A204.1 (cell line): Measurements from ENCODE around the gene SHBG.
"Not testable (repeated sequence)": the region's sequence is repeated elsewhere in the genome, so short reads cannot be mapped to it uniquely, and the experiment has no call there.

Experiments used
- FAIRE-seq: peaks from 2 replicates; lab custom pipeline; 2012; peaks lifted over from hg19 to GRCh38; lab: Jason Lieb, UNC

SHBG gene

GRCh38 chr17:7611635-7612293 lies 18.2 kb upstream of the SHBG start:
- FAIRE-seq: no peak

GRCh38 chr17:7612294-7612640 lies 17.7 kb upstream of the SHBG start:
- FAIRE-seq: no peak

DNA sequence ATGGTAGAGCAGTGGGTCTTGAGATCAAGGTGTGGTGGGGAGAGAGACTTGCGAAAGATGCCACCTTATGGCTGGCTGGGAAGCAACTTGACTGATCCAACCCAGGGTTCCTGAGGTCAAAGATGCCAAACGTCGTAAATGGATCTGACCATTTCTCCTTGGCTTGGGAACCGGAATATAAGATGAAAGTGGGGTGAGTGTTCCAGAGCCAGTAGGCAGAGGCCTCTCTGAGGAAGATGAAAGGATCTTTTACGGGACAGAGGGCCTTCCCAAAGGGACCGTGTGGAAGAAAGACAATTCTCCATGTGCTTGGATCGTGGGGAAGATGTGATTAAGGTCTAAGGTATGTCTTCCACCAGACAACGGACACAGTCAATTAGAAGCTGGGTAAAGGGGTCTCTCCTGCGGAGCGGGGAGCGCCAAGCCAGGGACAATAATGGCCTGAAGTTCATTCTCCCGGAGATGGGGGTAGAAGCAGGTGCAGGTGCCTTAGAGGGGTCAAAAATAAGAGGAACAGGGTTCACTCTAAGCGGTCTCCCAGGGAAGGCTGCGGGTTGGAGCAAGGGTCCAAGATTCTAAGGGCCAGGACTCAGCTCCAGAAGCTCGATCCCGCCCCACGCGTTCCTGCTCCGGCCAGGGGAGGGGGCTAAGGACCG lies 16.0 kb upstream of the SHBG start:
- no peak for FAIRE-seq

DNA sequence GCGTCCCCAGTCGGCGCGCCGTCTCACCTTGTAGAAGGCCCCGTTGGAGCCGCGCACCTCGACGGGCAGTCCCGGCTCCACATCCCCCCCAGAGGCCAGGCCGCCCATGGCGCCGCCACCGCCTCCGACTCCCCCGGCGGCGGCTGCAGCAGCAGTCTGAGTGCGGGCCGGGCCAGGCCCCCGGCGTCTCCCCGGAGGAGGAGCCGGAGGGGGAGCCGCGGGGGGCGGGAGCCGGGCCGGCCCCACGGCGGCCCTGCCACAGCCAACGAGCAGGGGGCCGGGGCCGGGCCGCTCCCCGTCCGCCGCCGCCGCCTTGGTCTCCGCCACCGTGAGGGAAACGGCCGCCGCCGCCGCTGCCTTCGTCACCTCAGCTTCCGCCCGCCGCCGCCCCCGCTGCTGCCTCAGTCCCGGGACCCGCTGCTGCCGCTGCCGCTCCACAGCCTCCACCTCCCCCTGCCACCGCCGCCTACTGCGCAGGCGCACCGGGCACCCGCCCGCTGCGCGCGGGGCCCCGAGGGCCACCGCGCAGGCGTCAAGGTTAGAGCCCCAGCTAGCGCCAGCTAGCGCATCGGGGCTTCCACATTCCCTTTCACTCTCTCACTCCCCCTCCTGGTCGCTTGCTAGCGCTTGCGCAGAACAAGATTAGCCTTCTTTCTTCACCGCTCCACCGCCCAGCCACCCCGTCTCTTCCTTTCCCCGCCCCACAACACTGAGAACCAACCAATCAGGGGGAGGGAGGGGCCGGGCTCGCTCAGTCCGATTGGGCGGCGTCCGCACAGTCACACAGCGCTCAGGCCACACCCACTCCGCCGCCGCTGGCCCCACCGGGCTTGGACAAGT lies 15.3 kb upstream of the SHBG start, which contains the start of gene FXR2:
TSS of gene FXR2 (minus strand) at position 473 of the 840 bp plus-strand sequence. CDS start at position 108, 365 bp downstream.
- FAIRE-seq: peak; percentile 97

DNA sequence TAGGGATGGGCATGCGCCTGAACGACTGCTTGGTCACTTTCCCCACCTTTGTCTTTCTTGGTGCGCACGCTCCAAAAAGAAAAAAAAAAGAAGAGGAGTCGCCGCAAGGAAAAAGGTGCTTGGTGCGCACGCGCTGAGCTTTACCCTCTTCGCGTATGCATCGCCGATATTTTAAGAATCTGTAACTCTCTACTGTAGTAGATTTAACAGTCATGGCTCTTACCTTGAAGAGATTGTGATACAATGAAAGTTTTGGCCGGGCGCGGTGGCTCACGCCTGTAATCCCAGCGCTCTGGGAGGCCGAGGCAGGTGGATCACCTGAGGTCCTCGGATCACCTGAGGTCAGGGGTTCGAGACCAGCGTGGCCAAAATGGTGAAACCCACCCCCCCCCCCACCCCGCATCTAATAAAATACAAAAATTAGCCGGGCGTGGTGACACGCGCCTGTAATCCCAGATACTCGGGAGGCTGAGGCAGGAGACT lies 14.6 kb upstream of the SHBG start:
- no peak for FAIRE-seq

DNA sequence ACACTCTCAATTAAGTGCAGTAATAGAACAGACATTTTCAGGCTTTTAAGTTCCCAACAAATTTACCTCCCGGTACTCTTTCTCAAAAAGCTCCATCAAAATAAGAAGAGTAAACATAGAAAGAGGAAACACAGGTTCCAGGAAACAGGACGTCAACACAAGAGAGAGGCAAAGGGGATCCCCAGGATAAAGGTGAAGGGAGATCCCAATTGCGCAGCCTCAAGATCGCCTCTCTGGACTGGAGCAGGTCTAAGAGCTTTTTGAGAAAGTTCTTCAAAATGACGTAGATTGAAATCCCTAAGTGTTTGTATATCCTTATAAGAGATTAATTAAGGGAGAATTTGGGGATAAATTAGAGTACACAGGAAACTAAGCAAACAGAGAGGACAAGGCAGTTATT lies 11.3 kb upstream of the SHBG start:
- FAIRE-seq: no peak

GRCh38 chr17:7620835-7621234 lies 9.1 kb upstream of the SHBG start:
- FAIRE-seq: no peak

- no peak for FAIRE-seq
These were observed 6.3 kb upstream of the SHBG start for GRCh38 chr17:7623661-7624060.

GRCh38 chr17:7625749-7626148 lies 4.2 kb upstream of the SHBG start:
- FAIRE-seq: not testable (repeated sequence)

- FAIRE-seq: no peak
These were observed 3.6 kb upstream of the SHBG start for GRCh38 chr17:7626307-7626706.

DNA sequence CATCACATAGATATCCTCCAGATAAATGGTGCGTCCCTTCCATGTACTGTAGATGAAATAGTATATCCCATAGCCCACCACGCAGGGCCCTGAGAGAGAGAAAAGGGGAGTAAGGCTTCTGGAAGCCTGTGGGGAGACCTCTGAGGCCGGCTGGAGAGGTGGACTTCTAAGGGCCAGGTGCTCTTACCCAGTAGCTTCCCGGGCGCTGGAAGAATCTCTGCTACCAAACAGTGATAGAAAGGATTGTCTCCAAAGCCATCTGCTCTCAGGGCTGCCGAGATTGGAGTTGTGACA lies 3.0 kb upstream of the SHBG start:
- no peak for FAIRE-seq

DNA sequence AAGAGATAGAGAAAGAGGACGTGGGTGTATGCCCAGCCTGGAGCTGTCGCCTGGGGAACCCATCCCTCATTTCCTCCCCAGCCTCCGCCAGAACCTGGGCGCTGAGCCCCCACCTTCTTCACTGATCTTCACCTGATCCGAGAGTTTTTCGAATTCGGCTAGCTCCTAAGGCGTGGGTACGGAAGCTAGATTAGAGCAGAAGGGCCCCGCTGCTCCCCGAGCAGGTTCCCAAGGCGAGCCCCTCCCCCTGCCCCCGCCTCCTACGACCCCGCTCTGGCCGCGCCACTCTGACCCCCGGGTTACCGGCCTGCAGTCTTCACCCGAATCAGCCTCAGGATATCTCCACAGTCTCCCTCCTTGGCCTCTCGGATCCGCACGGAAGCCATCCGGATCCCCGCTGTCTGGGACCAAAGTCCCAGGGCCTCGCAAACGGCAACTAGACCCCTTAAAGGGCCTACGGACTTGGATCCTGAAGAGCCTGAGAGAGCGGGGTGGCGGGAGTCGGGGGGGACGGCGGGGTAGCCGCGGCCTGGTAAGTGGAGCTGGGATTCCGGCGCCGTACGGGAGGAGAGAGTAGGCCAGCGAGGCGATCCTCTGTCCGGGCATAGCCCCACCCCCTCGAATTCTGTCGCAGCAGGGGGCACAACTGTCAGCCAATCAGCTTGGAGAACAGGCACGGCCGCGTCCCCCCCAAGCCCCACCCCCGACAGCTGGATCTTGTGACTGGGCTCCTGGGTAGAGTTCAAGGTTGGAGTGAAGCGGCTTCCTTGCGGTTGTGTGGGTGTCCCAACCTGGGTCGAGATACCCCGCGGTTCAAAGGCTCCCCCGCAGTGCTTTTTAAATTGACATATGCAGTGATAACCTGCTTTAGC lies 2.4 kb upstream of the SHBG start, which contains the start of gene SAT2:
TSS of gene SAT2 (minus strand) at position 572 of the 872 bp plus-strand sequence. CDS start at position 386, 186 bp downstream.
- FAIRE-seq: peak; percentile 75

DNA sequence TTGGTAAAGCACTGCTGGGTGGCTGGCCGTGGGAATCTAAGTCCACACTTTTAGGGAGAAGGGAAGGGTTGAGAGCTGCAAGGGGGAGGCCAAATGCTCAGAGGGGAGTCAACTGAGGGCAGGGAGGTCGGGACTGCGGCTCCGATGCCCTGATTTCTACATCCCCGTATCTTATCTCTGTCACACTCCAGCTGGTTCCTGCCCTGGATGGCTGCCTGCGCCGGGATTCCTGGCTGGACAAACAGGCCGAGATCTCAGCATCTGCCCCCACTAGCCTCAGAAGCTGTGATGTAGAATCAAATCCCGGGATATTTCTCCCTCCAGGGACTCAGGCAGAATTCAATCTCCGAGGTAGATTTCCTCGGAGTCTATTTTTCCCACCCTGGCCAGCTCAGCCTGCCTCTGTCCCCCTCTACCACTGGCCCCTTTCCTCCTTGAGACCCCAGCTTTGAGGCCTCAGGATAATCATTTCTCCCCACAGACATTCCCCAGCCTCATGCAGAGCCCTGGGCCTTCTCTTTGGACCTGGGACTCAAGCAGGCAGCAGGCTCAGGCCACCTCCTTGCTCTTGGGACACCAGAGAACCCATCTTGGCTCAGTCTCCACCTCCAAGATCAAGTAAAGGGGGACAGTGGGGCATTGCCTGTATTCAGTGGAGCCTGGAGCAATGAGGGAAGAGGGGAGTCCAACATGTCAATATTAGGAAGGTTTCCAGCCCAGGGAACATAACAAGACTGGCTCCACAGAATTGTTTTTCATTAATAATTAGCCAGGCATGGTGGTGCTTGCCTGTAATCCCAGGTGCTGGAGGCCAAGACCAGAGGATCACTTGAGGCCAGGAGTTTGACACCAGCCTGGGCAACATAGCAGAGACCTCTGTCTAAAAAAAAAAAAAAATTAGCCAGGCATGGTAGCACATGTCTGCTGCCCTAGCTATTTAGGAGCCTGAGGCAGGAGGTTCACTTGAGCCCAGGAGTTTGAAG lies 1.8 kb downstream of the SHBG start:
- FAIRE-seq: no peak

DNA sequence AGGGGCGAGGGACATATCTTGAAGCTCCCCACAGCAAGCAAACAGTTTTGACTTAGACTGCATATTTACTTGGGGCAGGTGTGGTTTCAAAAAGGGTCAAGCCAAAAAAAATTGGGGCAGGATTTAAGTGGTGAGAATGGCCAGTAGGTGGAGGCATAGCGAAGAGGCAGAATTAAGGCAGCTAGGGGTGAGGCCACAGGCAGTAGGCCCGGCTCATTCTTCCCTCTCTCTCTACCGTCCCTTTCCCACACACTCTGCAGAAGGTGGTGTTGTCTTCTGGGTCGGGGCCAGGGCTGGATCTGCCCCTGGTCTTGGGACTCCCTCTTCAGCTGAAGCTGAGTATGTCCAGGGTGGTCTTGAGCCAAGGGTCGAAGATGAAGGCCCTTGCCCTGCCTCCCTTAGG lies 2.6 kb downstream of the SHBG start:
- no peak for FAIRE-seq

DNA sequence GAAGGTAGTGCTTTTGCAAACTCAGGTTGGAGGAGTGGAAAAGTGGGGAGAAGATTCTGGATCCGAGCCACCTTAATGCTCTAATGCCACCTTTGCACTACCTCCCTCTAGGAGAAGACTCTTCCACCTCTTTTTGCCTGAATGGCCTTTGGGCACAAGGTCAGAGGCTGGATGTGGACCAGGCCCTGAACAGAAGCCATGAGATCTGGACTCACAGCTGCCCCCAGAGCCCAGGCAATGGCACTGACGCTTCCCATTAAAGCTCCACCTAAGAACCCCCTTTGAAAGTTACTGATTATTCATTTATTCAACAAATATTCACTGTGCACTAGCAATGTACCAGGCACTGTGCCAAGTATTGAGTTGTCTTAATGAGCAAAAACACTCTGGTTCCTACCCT lies 3.2 kb downstream of the SHBG start:
- FAIRE-seq: no peak

DNA sequence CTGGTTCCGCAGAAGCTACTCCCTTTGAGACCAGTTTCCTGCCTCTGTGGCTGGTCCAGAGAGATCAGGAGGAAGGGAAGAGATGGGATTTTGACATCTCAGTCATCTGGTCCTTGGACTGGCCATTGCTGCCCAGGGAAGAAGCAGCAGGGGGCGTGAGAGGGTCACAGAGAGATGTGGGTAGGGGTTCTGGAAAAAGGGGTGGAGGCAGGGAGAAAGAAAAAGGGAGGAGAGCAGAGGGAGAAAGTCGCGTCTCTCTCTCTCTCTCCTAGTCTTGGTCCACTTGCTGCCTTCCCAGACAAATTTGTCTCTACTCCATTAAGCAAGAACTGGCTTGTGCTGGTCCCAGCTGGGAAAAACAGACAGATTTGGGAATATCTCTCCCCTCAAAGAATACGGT lies 4.4 kb downstream of the SHBG start:
- FAIRE-seq: no peak

- FAIRE-seq: no peak
These were observed 6.2 kb downstream of the SHBG start for GRCh38 chr17:7636163-7636562.

DNA sequence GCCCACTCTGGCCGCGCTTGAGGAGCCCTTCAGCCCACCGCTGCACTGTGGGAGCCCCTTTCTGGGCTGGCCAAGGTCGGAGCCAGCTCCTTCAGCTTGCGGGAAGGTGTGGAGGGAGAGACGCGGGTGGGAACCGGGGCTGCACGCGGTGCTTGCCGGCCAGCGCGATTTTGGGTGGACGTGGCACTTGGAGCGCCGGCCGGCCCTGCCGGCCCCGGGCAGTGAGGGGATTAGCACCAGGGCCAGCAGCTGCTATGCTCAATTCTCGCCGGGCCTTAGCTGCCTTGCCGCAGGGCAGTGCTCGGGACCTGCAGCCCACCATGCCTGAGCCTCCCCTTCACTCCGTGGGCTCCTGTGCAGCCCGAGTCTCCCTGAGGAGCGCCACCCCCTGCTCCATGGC lies 10.8 kb downstream of the SHBG start:
- FAIRE-seq: no peak

DNA sequence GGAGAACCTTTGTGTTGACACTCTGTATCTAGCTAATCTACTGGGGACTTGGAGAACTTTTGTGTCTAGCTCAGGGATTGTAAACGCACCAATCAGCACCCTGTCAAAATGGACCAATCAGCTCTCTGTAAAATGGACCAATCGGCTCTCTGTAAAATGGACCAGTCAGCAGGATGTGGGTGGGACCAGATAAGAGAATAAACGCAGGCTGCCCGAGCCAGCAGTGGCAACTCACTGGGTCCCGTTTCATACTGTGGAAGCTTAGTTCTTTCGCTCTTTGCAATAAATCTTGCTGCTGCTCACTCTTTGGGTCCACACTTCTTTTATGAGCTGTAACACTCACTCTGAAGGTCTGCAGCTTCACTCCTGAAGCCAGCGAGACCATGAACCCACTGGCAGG lies 11.7 kb downstream of the SHBG start:
- FAIRE-seq: not testable (repeated sequence)

GRCh38 chr17:7644775-7645174 lies 14.8 kb downstream of the SHBG start:
- no peak for FAIRE-seq

DNA sequence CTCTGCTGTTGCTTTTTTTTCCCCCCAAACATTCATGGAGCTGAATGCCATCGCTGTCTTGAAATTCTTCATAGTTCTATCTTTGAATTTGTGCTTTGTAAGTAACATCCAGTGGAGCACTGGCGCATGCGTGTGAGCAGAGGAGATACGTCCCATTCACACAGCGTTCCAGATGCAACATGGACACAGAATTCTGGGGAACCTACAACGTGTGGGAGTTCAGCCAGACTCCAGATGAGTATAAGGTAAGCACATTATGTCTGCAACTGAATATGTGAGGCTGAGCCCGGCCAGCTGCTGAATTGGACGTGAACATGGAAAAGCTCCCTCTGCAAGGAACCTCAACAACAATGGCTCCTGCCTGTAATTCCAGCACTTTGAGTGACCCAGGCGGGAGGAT lies 16.5 kb downstream of the SHBG start:
- FAIRE-seq: no peak
